GM18868 (cell line): Measurements from ENCODE around the gene HOXB5.

ENCODE experiments used
- ATAC-seq: cut with Tn5 transposase; IDR thresholded peaks from one replicate; pipeline ENCODE4 v1.9.1; 2021; ENCODE audit warnings: mild to moderate bottlenecking, moderate library complexity; ENCODE audit not compliant: unreplicated experiment

HOXB5 gene

DNA sequence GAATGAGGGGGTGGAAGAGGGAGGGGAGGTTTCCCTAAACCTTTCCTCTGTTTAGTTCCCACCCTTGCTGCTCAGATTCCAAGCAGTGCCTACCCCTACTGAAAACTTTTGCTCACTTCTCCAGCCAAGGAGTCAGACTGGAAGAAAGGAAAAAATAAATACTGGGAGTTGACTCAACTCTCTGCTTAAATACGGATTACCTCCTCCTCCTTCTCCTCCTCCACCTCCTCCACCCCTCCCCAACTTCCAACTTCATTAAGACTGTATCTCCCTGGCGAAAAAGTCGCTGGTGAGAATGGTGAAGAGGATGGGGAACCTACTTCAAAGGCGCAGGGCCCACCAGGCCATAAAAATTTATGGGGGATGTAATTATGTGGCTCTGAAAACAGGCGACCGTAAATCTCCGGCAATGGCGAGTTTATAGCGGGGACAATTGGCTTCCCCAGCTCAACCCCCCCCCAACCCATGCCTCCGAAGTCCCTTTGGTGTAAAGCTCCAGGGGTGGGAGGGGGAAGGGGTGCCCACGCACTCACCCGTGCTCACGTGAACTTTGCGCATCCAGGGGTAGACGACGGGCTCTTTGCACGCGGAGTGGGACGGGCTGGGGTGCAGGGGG, 16.1 kb downstream of the HOXB5 start:
- ATAC-seq = no peak

DNA sequence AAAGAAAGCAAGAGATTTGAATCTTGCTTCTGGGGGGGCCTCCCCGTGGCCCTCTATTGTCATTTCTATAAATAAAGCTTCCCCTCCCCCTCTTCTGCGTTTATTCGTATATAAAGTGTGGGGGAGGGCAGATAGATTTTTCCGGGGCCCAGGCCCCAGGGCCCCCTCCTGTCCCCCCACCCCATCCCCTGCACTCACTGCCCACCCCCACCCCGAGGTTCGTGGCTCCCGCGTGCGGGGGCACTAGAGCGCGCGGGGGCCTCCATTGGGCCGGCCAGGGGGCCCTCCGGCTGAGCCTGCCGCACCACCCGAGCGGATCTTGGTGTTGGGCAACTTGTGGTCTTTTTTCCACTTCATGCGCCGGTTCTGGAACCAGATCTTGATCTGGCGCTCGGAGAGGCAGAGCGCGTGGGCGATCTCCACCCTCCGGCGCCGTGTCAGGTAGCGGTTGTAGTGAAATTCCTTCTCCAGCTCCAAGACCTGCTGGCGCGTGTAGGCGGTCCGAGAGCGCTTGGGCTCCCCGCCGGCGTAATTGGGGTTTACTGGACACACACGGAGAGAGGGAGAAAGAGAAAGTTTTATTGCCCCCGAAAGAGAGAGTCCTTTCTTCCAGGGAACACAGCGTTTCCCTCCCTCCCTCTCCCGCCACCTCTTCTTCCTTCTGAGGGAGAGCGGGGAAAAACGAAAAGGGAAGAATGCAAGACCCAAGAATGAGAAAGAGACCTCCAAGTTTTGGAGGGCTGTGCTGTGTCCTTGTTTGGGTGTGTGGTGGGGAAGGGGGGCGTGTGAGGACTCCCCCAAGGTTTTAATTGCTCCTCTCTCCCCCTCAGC, 16.9 kb downstream of the HOXB5 start:
- ATAC-seq = no peak

DNA sequence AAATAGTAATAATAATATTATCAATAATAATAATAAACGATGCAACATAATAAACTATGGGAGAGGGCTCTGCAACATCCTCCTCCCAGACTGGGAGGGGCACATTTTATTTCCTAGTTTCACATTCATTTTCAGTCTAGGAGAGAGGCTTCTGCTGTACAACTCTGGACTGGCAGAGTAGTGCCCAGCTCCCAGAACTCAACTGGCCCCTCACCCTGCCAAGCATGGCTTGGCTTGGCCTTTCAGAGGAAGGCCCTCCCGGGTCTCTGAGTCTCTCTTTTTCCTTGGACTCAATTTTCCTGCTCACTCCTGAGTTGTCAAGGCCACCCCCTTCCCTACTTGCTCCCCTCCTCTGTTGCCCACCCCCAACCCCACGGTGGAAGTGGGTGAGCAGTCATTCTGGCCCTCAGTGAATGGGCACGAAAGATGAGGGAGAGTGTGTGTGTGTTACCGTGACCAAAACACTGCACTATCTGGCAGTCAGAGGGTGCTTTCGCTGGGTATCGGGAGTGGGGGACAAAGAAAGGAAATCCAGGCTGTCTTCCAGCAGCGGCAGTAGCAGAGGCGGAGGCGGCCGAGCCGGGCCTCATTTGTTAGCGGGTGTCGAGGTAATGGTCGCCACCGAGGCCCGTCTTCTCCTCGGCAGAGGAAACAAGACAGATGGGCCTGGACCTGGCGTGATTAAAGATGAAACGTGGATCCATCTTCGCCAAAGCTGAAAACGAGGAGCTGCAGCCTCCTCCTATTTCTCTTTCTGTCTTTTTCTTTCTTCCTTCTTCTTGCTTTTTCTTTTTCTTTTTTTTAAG, 17.7 kb downstream of the HOXB5 start:
- no peak for ATAC-seq

GRCh38 chr17:48575066-48575582, 18.5 kb downstream of the HOXB5 start:
- no peak for ATAC-seq

GRCh38 chr17:48574505-48575065, 19.0 kb downstream of the HOXB5 start:
- ATAC-seq = no peak

GRCh38 chr17:48571826-48572417, 21.7 kb downstream of the HOXB5 start:
- no peak for ATAC-seq

DNA sequence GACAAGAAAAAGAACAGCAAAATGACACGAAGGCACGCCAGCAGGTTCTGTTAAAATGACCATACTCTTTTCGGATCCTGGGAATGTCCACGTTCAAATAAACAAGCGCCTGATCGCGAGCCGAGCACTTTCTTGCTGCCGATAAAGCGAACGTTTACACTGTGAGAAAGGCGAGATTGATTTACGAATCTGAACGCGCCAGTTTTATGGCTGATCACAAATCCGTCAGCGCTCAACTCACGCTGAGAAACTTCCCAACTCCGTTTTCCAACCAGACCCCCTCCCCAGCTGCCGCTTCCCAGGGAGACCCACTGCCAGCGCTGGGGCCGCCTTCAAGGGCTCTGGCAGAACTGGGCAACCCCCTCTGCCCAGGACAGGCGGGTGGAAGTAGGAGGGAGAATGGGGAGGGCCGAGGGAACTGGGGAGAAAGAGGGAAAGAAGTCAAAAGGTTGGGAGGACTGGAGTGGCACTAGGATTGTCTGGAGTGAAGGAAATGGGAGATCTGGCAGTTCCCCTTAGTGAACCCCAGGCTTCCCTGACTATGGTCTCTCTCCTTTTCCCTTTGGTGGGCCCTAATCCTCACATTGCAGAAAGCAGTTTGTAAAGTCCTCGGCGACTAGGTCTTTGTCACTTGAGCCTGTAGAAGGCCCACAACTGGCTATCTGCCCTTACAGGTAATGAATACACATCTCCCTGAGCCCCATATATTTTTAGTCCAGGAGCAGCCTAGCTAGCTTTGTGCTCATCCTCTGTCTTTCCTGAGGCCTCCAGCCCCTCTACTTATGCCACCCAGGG, 22.4 kb downstream of the HOXB5 start:
- no peak for ATAC-seq

- no peak for ATAC-seq
Measured at GRCh38 chr17:48570325-48571023, 23.1 kb downstream of the HOXB5 start.

- ATAC-seq = no peak
Measured at GRCh38 chr17:48569674-48570324, 23.8 kb downstream of the HOXB5 start.

- ATAC-seq = no peak
Measured at GRCh38 chr17:48569240-48569582, 24.4 kb downstream of the HOXB5 start.

DNA sequence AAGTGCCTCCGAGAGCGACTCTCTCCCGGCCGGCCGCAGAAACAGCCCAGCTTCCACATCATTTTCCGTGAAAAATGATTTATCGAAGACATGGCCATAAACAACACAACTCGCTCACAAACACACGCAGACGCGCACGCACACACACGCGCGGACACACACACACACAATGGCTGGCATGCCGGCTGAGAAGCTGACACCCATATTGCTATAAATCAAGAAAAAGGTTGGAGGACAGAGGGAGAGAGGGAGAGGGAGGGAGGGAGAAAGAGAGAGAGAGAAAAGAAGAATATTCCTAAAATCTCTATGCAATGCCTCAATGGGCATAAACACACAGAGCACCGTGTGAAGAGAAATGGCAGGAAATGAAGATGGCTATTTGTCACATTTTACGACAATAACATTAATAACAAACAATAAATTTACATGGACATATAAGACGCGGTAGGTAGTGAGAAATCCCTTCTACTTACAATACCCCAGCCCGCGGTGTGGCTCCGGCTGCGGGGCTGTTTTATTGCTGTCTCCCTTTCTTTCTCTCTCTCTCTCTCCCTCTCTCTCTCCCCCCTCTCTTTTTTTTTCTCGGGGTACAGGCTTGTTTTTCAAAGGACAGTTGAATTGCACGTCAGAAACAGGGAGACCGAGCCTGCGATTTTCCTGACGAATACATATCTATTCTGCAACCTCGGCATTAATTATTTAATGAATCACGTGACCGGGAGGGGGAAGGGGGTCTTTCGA, 24.9 kb downstream of the HOXB5 start:
- no peak for ATAC-seq

DNA sequence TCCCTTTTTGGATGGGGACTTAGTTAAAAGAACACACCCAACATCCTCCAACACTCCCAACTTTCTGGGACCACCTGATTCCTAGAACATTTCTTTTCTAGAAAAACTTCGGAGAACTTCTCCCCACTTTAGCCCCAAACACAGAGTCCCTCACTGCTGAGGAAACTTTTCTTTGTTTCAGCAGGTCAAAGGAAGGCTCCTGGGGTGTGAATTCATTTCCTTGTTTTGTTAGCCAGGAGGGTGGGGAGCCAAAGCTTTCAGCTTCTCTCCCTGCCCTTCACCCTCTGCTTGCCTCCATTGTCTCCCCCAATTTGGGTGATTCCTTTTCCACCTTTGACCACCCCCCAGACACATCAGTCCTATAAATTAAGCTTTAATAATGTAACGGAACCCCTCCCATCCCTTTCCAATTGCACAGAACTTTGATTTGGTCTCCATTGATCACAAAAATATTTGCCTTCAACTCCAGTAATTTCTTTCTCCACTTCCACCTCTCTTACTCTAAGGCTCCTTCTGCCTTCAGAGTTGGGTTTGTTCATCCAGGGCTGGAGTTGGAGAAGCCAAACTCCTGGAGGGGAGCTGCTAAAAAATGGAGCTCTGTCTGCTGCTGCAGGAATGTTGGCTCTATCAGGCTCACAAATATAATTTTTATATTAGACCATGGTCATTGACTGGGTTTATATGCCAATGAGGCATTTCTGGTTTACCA, 25.8 kb downstream of the HOXB5 start:
- ATAC-seq = no peak

DNA sequence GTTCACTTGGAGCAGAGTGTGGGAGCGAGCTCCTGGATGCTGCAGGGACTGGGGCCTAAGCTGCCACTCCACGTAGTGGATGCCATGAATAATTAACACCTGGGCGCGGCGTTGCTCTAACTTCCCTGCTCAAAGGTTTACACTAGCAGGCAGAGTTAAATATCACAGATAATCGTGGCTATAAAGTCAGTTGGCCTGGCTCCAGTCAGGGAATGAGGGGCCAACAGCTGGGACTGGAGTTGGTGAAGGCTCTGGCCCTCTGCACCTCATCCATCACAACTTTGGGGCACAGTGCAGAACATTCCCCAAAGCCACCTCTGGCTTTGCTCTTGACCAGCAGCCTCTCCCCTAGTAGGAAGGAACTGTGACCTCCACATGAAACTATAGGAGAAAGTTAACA, 26.4 kb downstream of the HOXB5 start:
- no peak for ATAC-seq

- ATAC-seq = no peak
Measured at GRCh38 chr17:48566717-48567116, 26.9 kb downstream of the HOXB5 start.

GRCh38 chr17:48565925-48566710, 27.5 kb downstream of the HOXB5 start:
- ATAC-seq = no peak

GRCh38 chr17:48565022-48565554, 28.5 kb downstream of the HOXB5 start:
- ATAC-seq = no peak
